DOHH2 (cell line): ENCODE results near the gene MTMR6.
"Not testable (repeated sequence)": the region's sequence is repeated elsewhere in the genome, so short reads cannot be mapped to it uniquely, and the experiment has no call there.

ENCODE experiments used
- EZH2phosphoT487 ChIP-seq: fragments of 200-600 bp; sonication (generic); IDR thresholded peaks from 2 replicates; pipeline ENCODE4 v1.6.1; 2017; ENCODE audit warnings: borderline replicate concordance, mild to moderate bottlenecking, antibody characterized with exemption, low read length, moderate library complexity, mixed read lengths
- TF ChIP-seq, protein P1 (sequence below): fragments of 200-600 bp; sonication (generic); IDR thresholded peaks from one replicate; pipeline ENCODE4 v1.5.1; 2014; ENCODE audit warnings: antibody characterized with exemption, mild to moderate bottlenecking, low read depth, low read length; ENCODE audit not compliant: poor library complexity, severe bottlenecking

DNA sequence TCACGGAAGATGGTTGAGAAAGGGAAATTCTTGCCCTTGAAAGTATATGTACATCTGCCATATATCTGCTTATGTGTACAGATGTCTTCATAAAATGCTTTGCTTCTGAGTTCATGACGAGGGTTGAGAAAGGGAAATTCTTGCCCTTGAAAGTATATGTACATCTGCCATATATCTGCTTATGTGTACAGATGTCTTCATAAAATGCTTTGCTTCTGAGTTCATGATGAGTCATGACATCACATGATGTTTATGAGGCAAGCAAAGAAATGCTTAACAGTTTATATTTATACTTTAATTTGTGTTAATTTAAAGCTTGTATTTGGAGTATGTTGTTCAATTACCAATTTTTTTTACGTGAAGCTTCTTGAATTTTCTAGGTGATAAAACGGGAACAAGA, 31.7 kb upstream of the MTMR6 start:
- TF ChIP-seq, protein P1, sequence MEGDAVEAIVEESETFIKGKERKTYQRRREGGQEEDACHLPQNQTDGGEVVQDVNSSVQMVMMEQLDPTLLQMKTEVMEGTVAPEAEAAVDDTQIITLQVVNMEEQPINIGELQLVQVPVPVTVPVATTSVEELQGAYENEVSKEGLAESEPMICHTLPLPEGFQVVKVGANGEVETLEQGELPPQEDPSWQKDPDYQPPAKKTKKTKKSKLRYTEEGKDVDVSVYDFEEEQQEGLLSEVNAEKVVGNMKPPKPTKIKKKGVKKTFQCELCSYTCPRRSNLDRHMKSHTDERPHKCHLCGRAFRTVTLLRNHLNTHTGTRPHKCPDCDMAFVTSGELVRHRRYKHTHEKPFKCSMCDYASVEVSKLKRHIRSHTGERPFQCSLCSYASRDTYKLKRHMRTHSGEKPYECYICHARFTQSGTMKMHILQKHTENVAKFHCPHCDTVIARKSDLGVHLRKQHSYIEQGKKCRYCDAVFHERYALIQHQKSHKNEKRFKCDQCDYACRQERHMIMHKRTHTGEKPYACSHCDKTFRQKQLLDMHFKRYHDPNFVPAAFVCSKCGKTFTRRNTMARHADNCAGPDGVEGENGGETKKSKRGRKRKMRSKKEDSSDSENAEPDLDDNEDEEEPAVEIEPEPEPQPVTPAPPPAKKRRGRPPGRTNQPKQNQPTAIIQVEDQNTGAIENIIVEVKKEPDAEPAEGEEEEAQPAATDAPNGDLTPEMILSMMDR, result not testable (repeated sequence)
- TF ChIP-seq EZH2phosphoT487, result not testable (repeated sequence)
